NCI-H82 (cell line): ENCODE data around the gene EBF3.

Experiments
- DNase-seq: peaks from one replicate; lab custom pipeline; 2025; lab: John Stamatoyannopoulos, UW

Gene EBF3

GRCh38 chr10:129890170-129890569, 73.9 kb downstream of the EBF3 start:
- DNase-seq = no peak

DNA sequence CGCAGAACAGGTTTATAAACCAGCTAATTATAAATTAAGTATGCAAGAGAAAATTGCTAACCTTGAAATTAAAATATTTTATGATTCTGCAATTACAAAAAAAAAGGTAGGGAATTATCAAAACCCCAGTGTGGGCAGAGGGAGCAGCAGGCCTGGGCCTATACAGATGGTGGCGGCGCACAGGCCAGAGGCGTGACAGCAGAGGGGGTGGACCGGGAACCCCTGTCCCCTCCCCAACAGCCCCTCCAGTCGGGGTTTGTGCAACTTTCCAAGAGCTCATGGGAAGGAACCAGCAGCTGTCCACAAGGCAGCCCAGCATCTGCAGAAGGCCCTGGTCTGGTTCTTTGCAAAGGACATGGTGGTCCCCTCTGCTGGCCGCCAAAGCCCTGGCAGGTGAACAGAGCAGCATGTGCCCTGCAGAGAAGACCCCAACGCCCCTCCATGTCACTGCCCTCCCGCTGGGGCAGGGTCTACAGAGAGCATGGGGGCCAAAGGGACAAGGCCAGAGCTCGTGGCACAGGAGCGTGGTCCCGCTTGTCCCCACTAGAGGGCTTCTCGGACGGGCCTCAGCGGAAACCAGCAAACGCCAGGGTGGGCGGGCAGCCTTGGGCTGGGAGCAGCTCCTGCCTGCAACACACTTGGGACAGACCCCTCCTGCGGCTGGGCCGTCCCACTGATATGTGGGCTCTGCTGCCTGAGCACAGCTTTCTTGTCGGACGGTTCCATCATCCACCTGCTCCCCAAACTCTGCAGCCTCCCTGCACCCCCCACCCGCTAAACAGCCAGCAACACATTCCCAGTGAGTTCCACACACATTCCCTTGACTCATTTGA, 75.1 kb downstream of the EBF3 start:
- DNase-seq = peak; percentile 40

- no peak for DNase-seq
Observed at GRCh38 chr10:129887986-129888783, 75.9 kb downstream of the EBF3 start.

DNA sequence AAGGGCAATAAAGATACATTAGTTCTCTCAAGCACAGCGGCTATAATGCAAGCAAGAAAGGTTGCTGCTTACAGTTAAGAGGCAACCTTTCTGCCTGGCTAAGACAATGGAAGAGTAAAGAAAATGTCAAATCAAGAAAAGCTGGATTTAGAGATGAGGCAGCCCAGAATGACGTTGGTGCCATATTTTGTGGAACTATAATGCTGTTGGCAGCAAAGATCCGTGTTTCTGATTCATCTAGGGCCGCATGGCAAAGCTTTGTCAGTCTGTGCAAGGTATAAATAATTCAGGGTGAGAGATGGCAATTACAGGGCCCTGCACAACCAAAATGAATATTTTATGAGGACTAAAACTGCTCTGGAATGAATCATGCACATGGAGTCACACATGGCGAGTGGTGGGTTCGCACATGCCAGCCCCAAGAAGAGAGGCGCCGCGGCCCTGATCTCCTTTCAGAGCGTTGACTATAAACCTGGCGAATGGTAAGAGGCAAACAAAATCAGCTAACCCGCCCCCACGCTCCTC, 76.6 kb downstream of the EBF3 start:
- DNase-seq = no peak

GRCh38 chr10:129886263-129886662, 77.8 kb downstream of the EBF3 start:
- DNase-seq = peak; percentile 68

GRCh38 chr10:129885526-129885925, 78.5 kb downstream of the EBF3 start:
- DNase-seq = peak; percentile 47

GRCh38 chr10:129884398-129885078, 79.5 kb downstream of the EBF3 start:
- no peak for DNase-seq

- no peak for DNase-seq
Observed at GRCh38 chr10:129883626-129884397, 80.3 kb downstream of the EBF3 start.

DNA sequence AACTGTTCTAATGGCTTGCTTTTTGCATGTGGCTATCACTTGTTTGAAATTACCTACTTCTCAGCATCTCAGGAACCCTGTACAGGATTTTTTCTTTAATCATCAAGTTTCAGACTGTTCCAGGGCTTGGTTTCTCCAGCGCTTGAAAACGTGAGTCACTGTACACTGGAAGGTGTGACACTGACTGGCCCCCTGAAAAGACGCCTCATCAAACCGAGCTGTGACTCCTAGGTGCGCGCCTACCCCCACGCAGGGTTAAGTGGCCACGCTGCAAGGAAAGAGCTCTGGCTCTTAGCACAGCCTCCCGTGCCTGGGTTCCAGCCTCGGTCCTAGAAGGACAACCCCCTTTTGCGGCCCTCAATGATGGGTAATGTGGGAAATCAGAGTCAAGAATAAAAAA, 81.0 kb downstream of the EBF3 start:
- no peak for DNase-seq

DNA sequence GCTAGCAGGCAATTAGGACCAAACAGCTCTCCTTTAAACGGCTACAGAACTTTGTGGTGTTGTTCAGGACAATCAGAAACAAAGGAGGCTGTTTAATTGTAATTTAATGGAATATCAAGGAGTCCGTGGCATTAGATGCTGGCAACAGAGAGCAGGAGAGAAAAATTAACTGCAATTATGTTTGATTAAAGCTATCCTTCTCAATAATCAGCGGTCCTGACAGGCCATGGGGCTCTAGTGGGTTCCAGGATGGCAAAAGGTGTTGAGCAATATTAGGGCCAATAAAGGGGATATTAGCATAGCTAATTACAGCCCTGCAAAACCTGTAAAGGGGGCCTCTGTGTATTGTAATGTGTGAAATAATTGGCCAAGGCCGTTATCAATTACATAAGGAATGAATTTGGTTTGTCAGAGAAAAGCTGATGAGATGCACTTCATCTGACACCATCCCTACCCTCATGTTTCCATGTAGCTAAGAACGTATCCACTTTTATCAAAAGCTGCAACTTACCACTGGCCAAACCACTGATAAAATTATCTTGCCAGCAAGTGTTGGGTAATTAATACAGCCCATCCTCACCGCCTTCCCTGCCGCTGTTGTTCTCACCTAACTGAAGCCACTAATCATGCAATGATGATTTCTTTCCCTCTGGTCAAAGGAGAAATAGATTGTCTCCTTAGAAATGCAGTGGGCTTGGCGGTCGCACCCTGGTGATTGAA, 81.6 kb downstream of the EBF3 start:
- DNase-seq = no peak

- DNase-seq = no peak
Observed at GRCh38 chr10:129881641-129882040, 82.4 kb downstream of the EBF3 start.

DNA sequence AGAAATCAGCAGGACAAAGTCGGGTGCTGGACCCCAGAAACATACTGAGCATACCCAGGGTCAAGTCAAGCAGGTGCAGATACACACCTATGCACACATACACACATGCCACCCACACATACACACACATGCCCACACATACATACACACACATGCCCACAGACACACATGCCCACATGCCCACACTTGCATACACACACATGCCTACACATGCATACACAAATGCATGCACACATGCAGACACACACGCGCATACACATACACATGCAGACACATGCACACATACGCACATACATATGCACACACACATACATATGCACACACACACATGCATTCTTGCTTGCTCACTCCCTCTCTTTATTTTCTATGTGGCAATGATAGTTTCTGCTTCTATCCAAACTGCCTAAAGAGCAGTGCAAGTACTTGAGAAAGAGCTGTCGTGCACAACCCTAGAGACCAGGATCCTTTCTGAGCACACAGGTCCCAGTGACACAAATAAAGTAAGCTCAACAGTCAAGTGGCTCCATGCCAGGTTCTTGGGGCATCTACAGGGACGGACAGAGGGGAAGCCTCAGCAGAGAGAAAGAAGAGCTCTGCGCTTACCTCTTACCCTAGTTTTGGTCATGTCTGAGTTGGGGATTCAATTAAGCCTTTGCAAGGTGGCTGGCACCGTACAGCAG, 83.7 kb downstream of the EBF3 start:
- DNase-seq = peak; percentile 14

- peak; percentile 4 for DNase-seq
Observed at GRCh38 chr10:129879655-129880054, 84.4 kb downstream of the EBF3 start.

- DNase-seq = no peak
Observed at GRCh38 chr10:129878835-129879234, 85.2 kb downstream of the EBF3 start.

DNA sequence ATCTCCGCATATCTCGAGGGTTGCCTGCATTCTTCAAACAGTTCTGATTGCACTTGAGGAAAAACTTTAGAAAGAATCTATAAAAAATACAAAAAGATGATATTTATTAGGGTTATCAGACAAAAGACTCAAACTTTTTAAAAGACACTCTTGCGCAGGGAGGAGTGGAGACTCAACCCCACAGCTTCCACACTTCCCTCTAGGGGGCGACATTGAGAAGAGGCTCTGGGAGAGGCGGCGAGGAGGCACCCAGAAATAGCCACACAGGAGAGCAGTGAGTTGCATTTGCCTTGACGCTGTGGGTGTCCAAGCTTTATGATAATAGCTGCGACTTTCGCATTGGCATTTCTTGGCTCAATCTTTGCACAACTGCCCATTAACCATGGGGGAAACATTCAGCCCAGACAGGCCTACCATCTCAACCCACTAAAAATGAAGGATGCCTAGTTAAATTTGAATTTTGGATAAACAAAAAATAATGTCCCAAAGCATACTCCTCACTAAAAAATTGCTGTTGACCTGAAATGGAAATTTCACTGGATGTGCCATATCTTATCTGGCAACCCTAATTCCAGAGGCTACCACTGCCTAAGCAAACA, 86.2 kb downstream of the EBF3 start:
- DNase-seq = peak; percentile 43

DNA sequence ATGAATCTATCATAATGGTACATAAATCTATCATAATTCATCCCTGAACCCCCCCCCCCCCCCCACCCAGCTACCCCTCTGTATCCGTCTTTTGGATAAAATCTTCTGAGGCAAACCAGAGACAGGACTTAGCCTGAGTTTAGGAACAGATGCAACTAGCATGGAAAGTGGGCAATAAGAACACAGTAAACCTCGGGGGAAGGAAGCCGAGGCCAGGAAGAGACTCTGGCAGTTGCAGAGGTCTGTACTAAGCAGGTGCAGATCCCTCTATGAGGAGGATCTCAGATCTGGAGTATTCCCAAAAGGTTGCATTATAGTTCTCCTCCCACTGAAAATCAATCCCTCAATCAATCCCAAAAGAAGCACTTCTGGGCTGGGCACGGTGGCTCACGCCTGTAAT, 87.2 kb downstream of the EBF3 start:
- DNase-seq = no peak

DNA sequence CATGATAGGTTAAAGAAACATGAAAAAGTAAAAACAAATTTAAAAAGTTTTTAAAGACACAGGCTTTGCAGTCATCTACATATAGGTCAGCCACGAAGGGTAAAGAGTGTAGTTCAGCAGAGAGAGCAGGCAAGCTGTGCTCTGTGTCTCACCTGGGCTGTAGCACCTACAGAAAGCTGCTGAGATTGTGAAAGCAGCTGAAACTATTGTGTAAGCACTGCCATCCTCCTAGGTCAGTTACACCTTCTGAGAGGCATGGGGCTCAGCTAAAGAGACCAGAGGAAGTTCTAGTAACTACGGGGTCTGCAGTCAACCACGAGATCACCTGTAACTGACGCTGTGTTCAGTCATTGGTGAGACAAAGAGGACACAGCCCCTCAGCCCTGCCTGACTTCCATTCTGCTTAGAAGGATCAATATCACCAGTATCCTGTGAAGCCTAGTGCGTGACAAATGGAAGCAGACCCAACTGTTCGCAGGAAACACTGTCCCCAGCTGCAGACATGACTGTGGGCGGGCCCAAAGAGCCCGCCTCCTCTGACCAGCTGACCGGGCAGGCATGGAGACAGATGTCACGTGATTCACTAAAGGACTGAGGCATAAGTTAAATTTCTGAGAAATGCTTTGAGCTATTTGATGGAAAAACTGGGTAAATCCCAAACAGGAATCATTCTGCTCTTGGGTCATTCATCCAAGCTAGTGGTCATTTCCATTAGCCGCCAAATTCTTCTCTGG, 87.9 kb downstream of the EBF3 start:
- DNase-seq = no peak

DNA sequence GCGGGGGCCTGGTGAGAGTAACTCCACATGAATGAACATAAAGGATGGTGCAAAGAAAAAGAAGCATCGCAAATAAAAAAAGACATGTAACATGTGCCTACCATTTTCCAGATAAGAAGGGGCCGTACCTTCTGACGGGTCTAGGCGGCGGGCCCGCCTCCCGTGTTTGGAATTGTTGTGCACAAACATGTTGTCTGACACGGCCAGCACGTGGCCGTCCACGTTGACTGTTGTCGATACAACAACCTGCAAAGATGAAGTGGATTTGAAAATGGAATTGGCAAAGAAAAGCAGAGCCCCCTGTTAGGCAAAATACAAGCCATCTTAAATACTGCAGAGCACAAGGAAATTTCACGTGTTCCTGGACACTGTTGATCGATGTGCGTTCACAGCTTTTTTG, 90.7 kb downstream of the EBF3 start:
- DNase-seq = no peak

DNA sequence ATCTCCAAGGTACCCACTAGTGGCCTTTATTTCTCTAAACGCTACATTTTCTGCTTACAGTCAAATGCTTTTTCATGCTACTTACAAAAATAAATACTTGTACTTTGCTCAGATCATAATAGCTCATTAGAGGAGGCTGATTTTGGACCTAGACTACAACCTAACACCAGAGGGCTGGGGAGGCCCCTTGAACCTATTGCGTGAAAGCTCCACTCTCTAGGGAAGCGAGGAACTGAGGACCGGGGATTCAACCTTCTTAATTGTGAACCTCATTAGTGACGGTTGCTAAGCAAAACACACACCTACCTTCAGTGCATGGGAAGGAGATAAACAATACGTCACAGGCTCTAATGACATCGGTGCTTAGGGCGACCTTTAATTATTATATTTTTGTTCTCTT, 92.1 kb downstream of the EBF3 start:
- peak; percentile 94 for DNase-seq
